Lung (tissue), 12 donors: ENCODE measurements around the gene GNAS. TPM values are rescaled to one million over a fixed set of nuclear protein-coding genes. Genes with fewer than 3 reads are reported as not detected.

Experiments
- ATAC-seq: fragments of 200-7000 bp; cut with Tn5 transposase; one replicate; pipeline ENCODE4 v1.9.1; 2020; ENCODE audit warnings: moderate number of reproducible peaks; ENCODE audit not compliant: insufficient read depth, low FRiP score
- DNase-seq, 3 donors: peaks; one replicate each; pipeline ENCODE4 v3.0.0-alpha.2; 2013 to 2017
- H3K27ac ChIP-seq, 2 donors: one replicate each; pipeline ENCODE4 v1.5.1; 2013; ENCODE audit warnings: mild to moderate bottlenecking in 2 of 2, moderate library complexity in 2 of 2, control low read depth in 1 of 2, inconsistent platforms in 1 of 2, low read depth in 1 of 2, low read length in 1 of 2
- H3K27me3 ChIP-seq, 3 donors: one replicate each; pipeline ENCODE4 v1.5.1; 2013; ENCODE audit warnings: low read length in 2 of 3; ENCODE audit not compliant: control insufficient read depth in 3 of 3, insufficient read depth in 3 of 3
- H3K36me3 ChIP-seq, 4 donors: one replicate each; pipeline ENCODE4 v1.5.1; 2013; ENCODE audit warnings: low read length in 4 of 4, mild to moderate bottlenecking in 1 of 4, moderate library complexity in 1 of 4; ENCODE audit not compliant: control insufficient read depth in 4 of 4, insufficient read depth in 4 of 4
- H3K4me1 ChIP-seq, 5 donors: one replicate each; pipeline ENCODE4 v1.5.1; 2013; ENCODE audit warnings: low read length in 5 of 5, mild to moderate bottlenecking in 2 of 5, moderate library complexity in 1 of 5; ENCODE audit not compliant: control insufficient read depth in 5 of 5, insufficient read depth in 5 of 5
- H3K4me3 ChIP-seq: one replicate; pipeline ENCODE4 v1.5.1; 2013; ENCODE audit warnings: mild to moderate bottlenecking, control low read depth, moderate library complexity
- H3K9ac ChIP-seq, 2 donors: one replicate each; pipeline ENCODE4 v1.5.1; 2013; ENCODE audit warnings: low read length in 2 of 2, control low read depth in 1 of 2; ENCODE audit not compliant: insufficient read depth in 1 of 2
- H3K9me3 ChIP-seq, 4 donors: one replicate each; pipeline ENCODE4 v1.5.1; 2013; ENCODE audit warnings: low read length in 3 of 4, mild to moderate bottlenecking in 1 of 4, moderate library complexity in 1 of 4; ENCODE audit not compliant: control insufficient read depth in 4 of 4, insufficient read depth in 3 of 4
- CTCF ChIP-seq: IDR thresholded peaks from 2 replicates; pipeline ENCODE4 v1.5.1; 2012; ENCODE audit warnings: mild to moderate bottlenecking; ENCODE audit errors: control extremely low read depth, extremely low read depth
- WGBS, 2 donors: extraction: QIAGEN DNeasy Blood & Tissue Kit; methylation state at CpG; one replicate each; pipeline ENCODE4 v1.1.7; 2013; 5-methylcytosine and 5-hydroxymethylcytosine counted together
- polyA plus RNA-seq, 2 donors: library from polyadenylated mRNA; stranded (reverse); fragments of 200-250 nt; gene quantifications; one replicate each; pipeline ENCODE4 v1.2.1, GENCODE V29; 2013
- total RNA-seq, 2 donors: library from RNA; depleted of rRNA in 1 of 2; stranded (reverse); fragments of >200 nt in 1 of 2; gene quantifications; one replicate each; pipeline ENCODE4 v1.2.1, GENCODE V29; 2014 to 2021
- donor health status: control.
- donor health status: control.
- donor health status: Bipolar disorder and iron deficiency.
- donor health status: healthy.
- donor health status: DM: yes; HTN: yes; CAD: no.

Gene GNAS
- total and polyA plus RNA-seq, 4 donors: 638 to 1,238 (median 887) TPM

DNA sequence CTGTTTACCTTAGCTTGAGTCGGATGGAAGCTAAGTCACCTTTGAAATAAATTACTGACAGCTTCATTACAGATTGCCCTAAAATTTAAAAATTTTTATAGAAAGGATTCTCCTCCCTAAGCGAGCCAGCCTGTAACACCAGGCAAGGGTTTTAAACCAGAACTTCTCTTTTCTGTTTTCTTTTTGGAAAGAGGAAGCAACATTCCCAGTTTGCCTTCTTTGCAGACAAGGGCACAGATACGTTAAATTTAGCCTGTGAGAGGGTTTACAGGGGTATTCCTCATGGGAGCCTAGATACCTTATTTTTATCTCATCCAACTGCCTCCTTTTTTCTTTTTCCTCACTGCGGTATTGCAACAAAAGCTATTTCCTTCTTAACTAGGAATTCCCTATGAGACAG is 45.0 kb downstream of the GNAS start:
- WGBS, 2 donors: 31 to 47% methylated on average over 4 of the region's 4 CpGs
- H3K9me3 ChIP-seq: no peaks in the 10 kb centered on the region
- H3K27ac ChIP-seq: peak overlapping the region in 1 of 2 donors; percentile 38
- no peaks in the 10 kb centered on the region for H3K27me3 ChIP-seq
- ATAC-seq (no peak), DNase-seq (no peak)
- no peak for TF ChIP-seq CTCF
- peaks cover 3 to 16% (median 13%) of the 10 kb centered on the region in 4 donors for H3K36me3 ChIP-seq
- peak overlapping the region in 1 of 2 donors; percentile 61 for H3K9ac ChIP-seq
- no peak overlapping the region for H3K4me3 ChIP-seq
- peaks cover 8 to 84% (median 61%) of the 10 kb centered on the region in 5 donors for H3K4me1 ChIP-seq

DNA sequence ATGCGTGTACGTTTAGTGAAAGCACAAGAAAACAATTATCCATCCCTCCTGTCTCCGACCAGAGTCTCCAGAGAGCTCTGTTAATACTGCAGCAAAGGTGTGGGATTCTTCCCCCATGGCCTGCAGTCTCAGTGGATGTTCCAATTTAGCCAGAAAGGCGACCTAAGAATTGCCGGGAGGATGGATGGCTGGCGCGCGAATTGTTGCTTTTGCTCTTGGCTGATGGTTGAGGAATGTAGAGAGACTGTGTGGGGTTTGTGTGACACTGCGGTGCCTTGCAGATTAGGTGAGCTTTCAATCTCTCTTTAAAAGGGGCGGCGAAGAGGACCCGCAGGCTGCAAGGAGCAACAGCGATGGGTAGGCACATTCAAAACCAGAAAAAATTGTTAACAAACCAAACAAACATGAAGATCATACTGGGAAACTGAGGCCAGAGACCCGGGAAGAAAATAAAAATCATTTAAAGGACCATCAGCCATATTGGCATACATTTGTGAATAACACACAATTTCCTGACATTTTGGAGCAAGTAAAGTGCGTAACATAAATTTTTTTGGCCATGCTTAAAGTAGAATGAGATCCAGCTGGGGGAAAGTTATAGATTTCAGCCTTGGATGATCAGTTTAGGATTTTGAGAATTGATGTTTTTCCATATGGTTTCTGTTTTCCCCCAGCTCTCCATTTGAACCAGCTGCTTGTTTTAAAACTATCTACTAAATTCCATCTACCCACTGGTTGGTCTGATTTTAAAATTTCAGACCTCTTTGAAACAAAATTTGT is 46.3 kb downstream of the GNAS start:
- Histone ChIP-seq H3K27ac (peak overlapping the region in 1 of 2 donors; percentile 33), H3K9me3 (no peaks in the 10 kb centered on the region), H3K9ac (peak overlapping the region in 1 of 2 donors; percentile 51), H3K27me3 (no peaks in the 10 kb centered on the region), H3K4me3 (no peak overlapping the region), H3K4me1 (peaks cover 14 to 73% (median 60%) of the 10 kb centered on the region in 5 donors), H3K36me3 (peaks cover 3 to 25% (median 20%) of the 10 kb centered on the region in 4 donors)
- TF ChIP-seq CTCF: no peak
- DNase-seq: peak in 2 of 3 donors; percentile 42 to 44
- WGBS, 2 donors: 76 to 84% methylated on average over 15 of the region's 15 CpGs
- no peak for ATAC-seq

DNA sequence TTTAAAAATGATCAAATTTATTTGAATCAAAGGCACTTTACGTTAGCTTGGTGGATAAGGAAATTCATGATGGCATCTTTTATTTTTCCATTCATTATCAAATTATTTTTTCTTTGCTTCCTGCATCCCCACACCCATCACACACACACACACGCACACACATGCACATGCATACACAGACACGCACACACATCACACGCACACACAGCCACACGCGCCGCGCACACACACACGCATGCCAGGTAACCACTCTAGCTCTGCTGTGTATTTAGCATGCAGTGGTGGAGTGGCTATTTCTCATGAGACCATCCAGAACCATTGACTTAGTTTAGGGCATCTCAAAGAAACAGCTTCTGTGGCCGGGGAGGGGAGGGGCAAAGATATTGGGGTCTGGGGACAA is 47.0 kb downstream of the GNAS start:
- WGBS, 2 donors: 87 to 96% methylated on average over 10 of the region's 10 CpGs
- H3K27ac ChIP-seq: no peak overlapping the region
- DNase-seq (no peak), ATAC-seq (no peak)
- peaks cover 14 to 68% (median 56%) of the 10 kb centered on the region in 5 donors for H3K4me1 ChIP-seq
- no peak for TF ChIP-seq CTCF
- H3K4me3 ChIP-seq: no peak overlapping the region
- peaks cover 3 to 32% (median 22%) of the 10 kb centered on the region in 4 donors for H3K36me3 ChIP-seq
- no peaks in the 10 kb centered on the region for H3K9me3 ChIP-seq
- no peaks in the 10 kb centered on the region for H3K27me3 ChIP-seq
- no peak overlapping the region for H3K9ac ChIP-seq
